Epithelial cell of esophagus (primary cell): ENCODE results near the gene SCYL3.
"Not testable (repeated sequence)": the region's sequence is repeated elsewhere in the genome, so short reads cannot be mapped to it uniquely, and the experiment has no call there.

Experiments used
- DNase-seq: peaks from one replicate; pipeline ENCODE4 v3.0.0; 2010; ENCODE audit warnings: low read depth
- H3K4me3 ChIP-seq: 2 replicates; pipeline ENCODE4 v1.5.1; 2011; ENCODE audit warnings: mild to moderate bottlenecking, low read length, control low read depth
- CTCF ChIP-seq: IDR thresholded peaks from 2 replicates; pipeline ENCODE4 v1.5.1; 2011; ENCODE audit warnings: low read depth, mild to moderate bottlenecking, low read length, control low read depth, inconsistent platforms; ENCODE audit not compliant: insufficient read depth; ENCODE audit errors: missing control alignments

SCYL3 gene

GRCh38 chr1:169925505-169926482 is 32.1 kb upstream of the SCYL3 start:
- TF ChIP-seq CTCF: no peak
- no peak for DNase-seq
- no peak overlapping the region for H3K4me3 ChIP-seq

- no peak for TF ChIP-seq CTCF
- no peak for DNase-seq
- H3K4me3 ChIP-seq: no peak overlapping the region
These were observed 31.1 kb upstream of the SCYL3 start for GRCh38 chr1:169924829-169925228.

GRCh38 chr1:169924063-169924462 is 30.4 kb upstream of the SCYL3 start:
- no peak for TF ChIP-seq CTCF
- H3K4me3 ChIP-seq: no peak overlapping the region
- DNase-seq: no peak

- no peak for DNase-seq
- H3K4me3 ChIP-seq: no peak overlapping the region
- TF ChIP-seq CTCF: no peak
These were observed 27.4 kb upstream of the SCYL3 start for GRCh38 chr1:169921080-169921479.

- H3K4me3 ChIP-seq: no peak overlapping the region
- no peak for DNase-seq
- no peak for TF ChIP-seq CTCF
These were observed 25.2 kb upstream of the SCYL3 start for GRCh38 chr1:169918927-169919326.

GRCh38 chr1:169918220-169918619 is 24.5 kb upstream of the SCYL3 start:
- not testable (repeated sequence) for DNase-seq, H3K4me3 ChIP-seq

- TF ChIP-seq CTCF: no peak
- H3K4me3 ChIP-seq: no peak overlapping the region
- DNase-seq: no peak
These were observed 21.5 kb upstream of the SCYL3 start for GRCh38 chr1:169915150-169915549.
